ENCODE results near the gene TBX15.

Gene TBX15

DNA sequence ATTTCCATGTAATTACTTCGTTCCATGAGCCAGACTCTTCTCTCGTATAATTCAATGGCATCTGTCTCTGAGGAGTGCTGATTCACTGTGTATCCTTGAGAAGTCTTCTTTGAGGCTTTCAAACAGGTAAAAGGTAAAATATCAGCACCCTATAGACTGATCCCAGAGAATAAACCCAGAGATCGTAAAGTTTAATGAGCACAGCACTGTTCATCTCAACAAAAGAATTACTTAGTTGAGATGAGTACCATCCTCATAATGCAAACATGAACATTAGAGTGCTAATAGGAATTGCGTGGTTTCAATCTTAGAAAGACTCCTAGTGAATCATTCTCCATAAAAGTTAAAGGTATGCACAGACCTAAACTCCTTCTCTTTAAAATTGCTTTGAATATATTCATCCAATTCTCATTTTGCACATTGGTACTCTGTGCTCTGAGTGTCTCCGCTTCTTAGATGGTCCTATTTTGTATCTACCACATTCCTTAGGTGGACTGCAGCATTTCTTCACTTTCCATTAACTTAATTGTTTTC, 97.2 kb downstream of the TBX15 start:
- Histone ChIP-seq H3K9me2 (replicated peaks; ENCODE audit: control insufficient read depth, low read length) (no peaks in the 10 kb centered on the region), H3F3A (ENCODE audit: control insufficient read depth, insufficient read depth) (no peaks in the 10 kb centered on the region), H3K79me2 (ENCODE audit: control insufficient read depth, low read length) (no peaks in the 10 kb centered on the region), H3K27me3 (ENCODE audit: control insufficient read depth, low read length) (no peaks in the 10 kb centered on the region), H3K27ac (ENCODE audit: low read depth, low read length) (no peak overlapping the region), H3K4me3 (ENCODE audit: low read length) (no peak overlapping the region), H3K9me3 (ENCODE audit: control insufficient read depth, insufficient read depth, low read length) (no peaks in the 10 kb centered on the region), H3K4me2 (ENCODE audit: low read length) (no peak overlapping the region), H3K36me3 (ENCODE audit: control insufficient read depth, low read length) (no peaks in the 10 kb centered on the region), H4K20me1 (ENCODE audit: control insufficient read depth, insufficient read depth, low read depth, low read length) (no peaks in the 10 kb centered on the region), H3K4me1 (ENCODE audit: control insufficient read depth, low read length) (no peaks in the 10 kb centered on the region)
- TF ChIP-seq EZH2phosphoT487 (IDR thresholded peaks at IDR 0.05; ENCODE audit: borderline replicate concordance, low read length), result no peak
- TF ChIP-seq, protein P1, sequence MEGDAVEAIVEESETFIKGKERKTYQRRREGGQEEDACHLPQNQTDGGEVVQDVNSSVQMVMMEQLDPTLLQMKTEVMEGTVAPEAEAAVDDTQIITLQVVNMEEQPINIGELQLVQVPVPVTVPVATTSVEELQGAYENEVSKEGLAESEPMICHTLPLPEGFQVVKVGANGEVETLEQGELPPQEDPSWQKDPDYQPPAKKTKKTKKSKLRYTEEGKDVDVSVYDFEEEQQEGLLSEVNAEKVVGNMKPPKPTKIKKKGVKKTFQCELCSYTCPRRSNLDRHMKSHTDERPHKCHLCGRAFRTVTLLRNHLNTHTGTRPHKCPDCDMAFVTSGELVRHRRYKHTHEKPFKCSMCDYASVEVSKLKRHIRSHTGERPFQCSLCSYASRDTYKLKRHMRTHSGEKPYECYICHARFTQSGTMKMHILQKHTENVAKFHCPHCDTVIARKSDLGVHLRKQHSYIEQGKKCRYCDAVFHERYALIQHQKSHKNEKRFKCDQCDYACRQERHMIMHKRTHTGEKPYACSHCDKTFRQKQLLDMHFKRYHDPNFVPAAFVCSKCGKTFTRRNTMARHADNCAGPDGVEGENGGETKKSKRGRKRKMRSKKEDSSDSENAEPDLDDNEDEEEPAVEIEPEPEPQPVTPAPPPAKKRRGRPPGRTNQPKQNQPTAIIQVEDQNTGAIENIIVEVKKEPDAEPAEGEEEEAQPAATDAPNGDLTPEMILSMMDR (IDR thresholded peaks at IDR 0.05; ENCODE audit: low read depth, low read length, poor library complexity, severe bottlenecking), result no peak

DNA sequence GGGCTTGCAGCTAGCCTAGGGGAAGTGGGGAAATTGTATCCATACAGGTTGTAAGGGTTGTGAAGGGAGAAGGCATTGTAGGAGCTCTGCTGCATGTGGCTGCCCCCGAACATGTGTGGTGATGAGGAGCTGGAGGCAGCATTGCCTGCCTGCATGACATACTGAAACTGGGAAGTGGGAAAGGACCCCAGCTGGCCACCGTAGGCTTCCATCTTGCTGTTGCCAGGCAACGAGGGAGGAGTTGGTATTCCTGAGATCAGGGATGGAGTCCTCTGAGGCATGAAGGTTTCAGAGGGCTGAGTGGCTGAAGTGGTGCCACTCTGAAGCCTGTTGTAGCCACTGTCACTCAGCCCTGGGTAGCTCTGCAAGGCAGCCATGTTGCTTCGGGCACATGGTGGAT, 103.2 kb downstream of the TBX15 start:
- Histone ChIP-seq H3K36me3 (ENCODE audit: control insufficient read depth, low read length) (no peaks in the 10 kb centered on the region), H3K27ac (ENCODE audit: low read depth, low read length) (no peak overlapping the region), H3F3A (ENCODE audit: control insufficient read depth, insufficient read depth) (no peaks in the 10 kb centered on the region), H3K27me3 (ENCODE audit: control insufficient read depth, low read length) (no peaks in the 10 kb centered on the region), H3K4me3 (ENCODE audit: low read length) (no peak overlapping the region), H4K20me1 (ENCODE audit: control insufficient read depth, insufficient read depth, low read depth, low read length) (no peaks in the 10 kb centered on the region), H3K4me1 (ENCODE audit: control insufficient read depth, low read length) (no peaks in the 10 kb centered on the region), H3K9me2 (replicated peaks; ENCODE audit: control insufficient read depth, low read length) (no peaks in the 10 kb centered on the region), H3K79me2 (ENCODE audit: control insufficient read depth, low read length) (no peaks in the 10 kb centered on the region), H3K9me3 (ENCODE audit: control insufficient read depth, insufficient read depth, low read length) (no peaks in the 10 kb centered on the region), H3K4me2 (ENCODE audit: low read length) (no peak overlapping the region)
- no peak for TF ChIP-seq EZH2phosphoT487 (IDR thresholded peaks at IDR 0.05; ENCODE audit: borderline replicate concordance, low read length)
- TF ChIP-seq, protein P1 (IDR thresholded peaks at IDR 0.05; ENCODE audit: low read depth, low read length, poor library complexity, severe bottlenecking), result no peak

DNA sequence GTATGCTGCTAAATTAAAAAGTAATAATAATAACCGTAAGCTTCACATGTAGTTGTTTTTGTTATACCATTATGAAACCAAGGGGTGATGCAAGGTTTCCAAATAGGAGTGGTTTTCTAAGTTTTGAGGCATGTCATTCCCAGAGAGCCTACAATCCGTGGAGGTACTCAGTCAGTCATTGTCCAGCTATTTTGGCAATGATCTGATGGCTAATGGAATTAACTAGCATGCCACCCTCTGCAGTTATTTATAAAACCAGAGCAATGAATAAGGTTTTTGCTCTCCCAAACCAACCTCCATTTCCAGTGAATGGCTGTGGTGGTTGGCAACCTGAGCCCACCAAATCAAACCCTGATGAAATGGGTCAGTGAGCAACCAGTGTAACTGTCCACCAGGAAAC, 106.4 kb downstream of the TBX15 start:
- Histone ChIP-seq H3K27ac (ENCODE audit: low read depth, low read length) (no peak overlapping the region), H3K27me3 (ENCODE audit: control insufficient read depth, low read length) (no peaks in the 10 kb centered on the region), H3K36me3 (ENCODE audit: control insufficient read depth, low read length) (no peaks in the 10 kb centered on the region), H3K4me1 (ENCODE audit: control insufficient read depth, low read length) (no peaks in the 10 kb centered on the region), H3K4me2 (ENCODE audit: low read length) (no peak overlapping the region), H4K20me1 (ENCODE audit: control insufficient read depth, insufficient read depth, low read depth, low read length) (no peaks in the 10 kb centered on the region), H3F3A (ENCODE audit: control insufficient read depth, insufficient read depth) (no peaks in the 10 kb centered on the region), H3K79me2 (ENCODE audit: control insufficient read depth, low read length) (no peaks in the 10 kb centered on the region), H3K9me3 (ENCODE audit: control insufficient read depth, insufficient read depth, low read length) (no peaks in the 10 kb centered on the region), H3K4me3 (ENCODE audit: low read length) (no peak overlapping the region), H3K9me2 (replicated peaks; ENCODE audit: control insufficient read depth, low read length) (no peaks in the 10 kb centered on the region)
- no peak for TF ChIP-seq EZH2phosphoT487 (IDR thresholded peaks at IDR 0.05; ENCODE audit: borderline replicate concordance, low read length)
- TF ChIP-seq, protein P1 (IDR thresholded peaks at IDR 0.05; ENCODE audit: low read depth, low read length, poor library complexity, severe bottlenecking), result no peak
